ACC112 (cell line): Measurements from ENCODE around the gene ORC4.
A peak's percentile ranks its signal among the peaks of the same experiment; 100 is the strongest.
"Not testable (repeated sequence)": the region's sequence is repeated elsewhere in the genome, so short reads cannot be mapped to it uniquely, and the experiment has no call there.

ENCODE experiments used
- H2AFZ ChIP-seq: fragments of 200-600 bp; sonication (generic); one replicate; pipeline ENCODE4 v1.6.0; 2017; ENCODE audit warnings: antibody characterized with exemption, low read length; ENCODE audit not compliant: unreplicated experiment
- H3K27ac ChIP-seq: fragments of 200-600 bp; sonication (generic); 2 replicates; pipeline ENCODE4 v1.5.1; 2014; ENCODE audit warnings: low read depth, mild to moderate bottlenecking, antibody characterized with exemption, low read length, moderate library complexity
- H3K27me3 ChIP-seq: fragments of 200-600 bp; sonication (generic); 2 replicates; pipeline ENCODE4 v1.6.1; 2014; ENCODE audit warnings: mild to moderate bottlenecking, antibody characterized with exemption, low read length, moderate library complexity, mixed read lengths; ENCODE audit not compliant: insufficient read depth
- H3K36me3 ChIP-seq: fragments of 200-600 bp; sonication (generic); 2 replicates; pipeline ENCODE4 v1.6.1; 2016; ENCODE audit warnings: mild to moderate bottlenecking, antibody characterized with exemption, low read length, moderate library complexity, mixed read lengths; ENCODE audit not compliant: insufficient read depth
- H3K4me1 ChIP-seq: fragments of 200-600 bp; sonication (generic); one replicate; pipeline ENCODE4 v1.6.1; 2016; ENCODE audit warnings: low read length, mixed read lengths; ENCODE audit not compliant: insufficient read depth, unreplicated experiment, control insufficient read depth
- H3K4me3 ChIP-seq: fragments of 200-600 bp; sonication (generic); 2 replicates; pipeline ENCODE4 v1.5.1; 2014; ENCODE audit warnings: mild to moderate bottlenecking, low read depth, low read length
- H3K79me2 ChIP-seq: fragments of 200-600 bp; sonication (generic); one replicate; pipeline ENCODE4 v1.6.0; 2016; ENCODE audit warnings: low read length; ENCODE audit not compliant: control insufficient read depth, unreplicated experiment, insufficient read depth

Gene ORC4

DNA sequence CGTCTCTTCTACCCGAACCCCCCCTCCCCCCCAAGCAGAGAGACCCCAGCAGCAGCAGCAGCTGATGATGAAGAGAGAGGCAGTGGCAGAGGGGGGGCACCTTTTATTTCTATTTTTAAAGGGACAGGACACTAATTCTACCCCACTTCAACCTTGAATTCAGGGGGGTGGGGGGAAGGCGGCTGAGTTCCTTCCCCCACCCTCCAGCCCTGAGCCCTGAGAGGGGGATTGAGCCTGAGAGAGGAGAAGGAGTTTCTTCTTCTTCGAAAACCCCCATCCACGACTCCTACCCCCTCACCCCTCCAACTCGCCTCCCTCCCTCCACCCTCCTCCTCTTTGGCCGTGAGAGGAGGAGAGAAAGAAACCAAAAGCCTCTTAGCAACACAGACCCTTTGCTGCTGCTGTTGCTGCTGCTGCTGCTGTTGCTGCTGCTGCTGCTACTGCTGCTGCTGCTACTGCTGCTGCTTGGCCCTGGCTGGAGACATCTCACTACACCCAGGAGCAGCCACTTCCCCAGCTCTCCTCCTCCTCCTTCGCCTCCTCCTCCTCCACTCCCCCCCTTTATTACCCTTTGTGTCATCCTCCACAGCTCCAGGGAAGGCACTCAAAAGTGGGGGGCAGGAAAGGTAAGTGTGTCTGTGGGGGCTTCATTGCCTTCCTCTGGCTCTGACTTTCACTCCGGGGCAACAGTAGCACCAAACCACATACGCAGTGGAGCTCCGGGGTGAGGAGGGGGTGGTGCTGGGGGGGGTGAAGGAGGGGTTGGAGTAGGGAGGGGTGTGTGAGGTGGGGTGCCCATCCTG, 723 bp upstream of the ORC4 start, which contains the start of gene MBD5:
Gene MBD5 (plus strand): TSS at position 33 of the 803 bp plus-strand sequence.
- H3K4me3 ChIP-seq = peak within 1 kb of the TSS; percentile 97
- peaks cover 21% of the 10 kb centered on the region for H3K4me1 ChIP-seq
- no peaks in the 10 kb centered on the region for H3K36me3 ChIP-seq
- peak within 1 kb of the TSS; percentile 71 for H3K27ac ChIP-seq
- peaks cover 87% of the 10 kb centered on the region for H3K79me2 ChIP-seq
- H2AFZ ChIP-seq = peak within 1 kb of the TSS; percentile 92
- no peaks in the 10 kb centered on the region for H3K27me3 ChIP-seq

GRCh38 chr2:148014616-148015015, 5.9 kb downstream of the ORC4 start:
- Histone ChIP-seq H3K4me3 (no peak overlapping the region), H3K79me2 (peaks cover 87% of the 10 kb centered on the region), H3K36me3 (no peaks in the 10 kb centered on the region), H3K4me1 (peaks cover 9% of the 10 kb centered on the region), H2AFZ (no peak overlapping the region), H3K27me3 (no peaks in the 10 kb centered on the region), H3K27ac (no peak overlapping the region)

- Histone ChIP-seq H3K36me3 (no peaks in the 10 kb centered on the region), H2AFZ (no peak overlapping the region), H3K4me3 (no peak overlapping the region), H3K27me3 (no peaks in the 10 kb centered on the region), H3K27ac (no peak overlapping the region), H3K4me1 (peaks cover 4% of the 10 kb centered on the region), H3K79me2 (peaks cover 85% of the 10 kb centered on the region)
Measured at GRCh38 chr2:148013876-148014275, 6.7 kb downstream of the ORC4 start.

DNA sequence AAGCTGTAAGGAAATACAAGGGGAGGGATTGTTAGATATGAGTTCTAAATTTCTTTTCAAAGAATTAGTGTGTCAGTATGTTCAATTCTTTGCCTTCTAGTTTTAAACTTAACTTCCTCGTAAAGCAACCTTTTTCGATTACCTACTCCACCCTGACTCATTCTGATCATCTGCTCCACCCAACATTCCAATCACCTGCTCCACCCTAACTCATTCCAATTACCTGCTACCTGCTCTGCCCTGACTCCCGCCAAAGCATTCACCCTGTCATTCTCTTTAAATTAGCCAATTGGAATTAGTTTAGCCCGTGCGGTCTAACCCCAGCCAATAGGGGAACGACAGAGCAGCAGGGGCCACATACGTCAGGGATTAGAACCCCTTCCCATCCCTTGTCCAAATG, 12.1 kb downstream of the ORC4 start:
- H2AFZ ChIP-seq, H3K27me3 ChIP-seq, H3K4me3 ChIP-seq, H3K27ac ChIP-seq, H3K36me3 ChIP-seq, H3K4me1 ChIP-seq: not testable (repeated sequence)
- peaks cover 67% of the 10 kb centered on the region for H3K79me2 ChIP-seq

- H3K4me3 ChIP-seq = no peak overlapping the region
- H2AFZ ChIP-seq = no peak overlapping the region
- peaks cover 57% of the 10 kb centered on the region for H3K79me2 ChIP-seq
- H3K27me3 ChIP-seq = no peaks in the 10 kb centered on the region
- no peaks in the 10 kb centered on the region for H3K4me1 ChIP-seq
- H3K27ac ChIP-seq = no peak overlapping the region
- H3K36me3 ChIP-seq = 0 out of 2 replicates have a peak, but pooled peaks cover 3% of the 10 kb centered on the region
Measured at GRCh38 chr2:148007219-148007900, 13.2 kb downstream of the ORC4 start.

DNA sequence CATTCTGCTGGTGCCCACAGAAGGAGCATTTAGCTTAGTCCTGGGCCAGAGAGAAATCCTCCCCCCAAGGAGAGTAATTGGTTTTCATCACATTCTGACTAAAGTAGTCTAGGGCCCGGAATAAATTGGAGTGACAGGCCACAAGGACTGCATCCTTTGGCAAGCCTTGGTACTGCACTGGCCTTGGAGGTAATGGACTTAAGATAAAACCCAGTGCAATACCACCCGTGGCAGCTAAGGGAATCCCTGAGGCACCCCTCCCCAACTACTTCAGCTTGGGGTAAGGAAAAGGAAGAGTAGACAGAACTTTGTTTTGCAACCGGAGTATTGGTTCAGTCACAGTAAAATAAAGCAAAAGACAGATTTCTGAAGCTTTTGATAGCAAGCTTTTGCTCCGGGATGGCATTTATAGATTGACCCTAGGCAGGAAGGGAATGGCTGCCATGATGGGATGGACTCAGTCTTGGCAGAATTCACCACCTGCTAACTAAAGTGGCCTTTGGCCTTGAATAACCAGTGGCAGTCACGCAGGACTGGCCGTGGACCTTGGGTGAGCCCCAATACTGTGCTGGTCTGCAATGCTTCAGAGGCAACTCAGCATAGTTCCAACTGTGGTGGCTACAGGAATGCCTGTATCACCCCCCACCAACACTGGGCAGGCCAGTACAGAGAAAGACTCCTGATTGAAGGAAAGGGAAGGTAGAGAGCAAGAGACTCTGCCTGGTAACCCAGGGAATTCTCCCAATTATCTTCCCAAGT, 14.1 kb downstream of the ORC4 start:
- Histone ChIP-seq H3K4me3 (no peak overlapping the region), H2AFZ (no peak overlapping the region), H3K36me3 (0 out of 2 replicates have a peak, but pooled peaks cover 3% of the 10 kb centered on the region), H3K27ac (no peak overlapping the region), H3K79me2 (peaks cover 48% of the 10 kb centered on the region), H3K4me1 (no peaks in the 10 kb centered on the region), H3K27me3 (no peaks in the 10 kb centered on the region)

GRCh38 chr2:148002420-148002819, 18.1 kb downstream of the ORC4 start:
- not testable (repeated sequence) for H3K4me1 ChIP-seq, H3K4me3 ChIP-seq, H3K27me3 ChIP-seq, H3K36me3 ChIP-seq, H2AFZ ChIP-seq, H3K27ac ChIP-seq
- H3K79me2 ChIP-seq = peaks cover 37% of the 10 kb centered on the region

DNA sequence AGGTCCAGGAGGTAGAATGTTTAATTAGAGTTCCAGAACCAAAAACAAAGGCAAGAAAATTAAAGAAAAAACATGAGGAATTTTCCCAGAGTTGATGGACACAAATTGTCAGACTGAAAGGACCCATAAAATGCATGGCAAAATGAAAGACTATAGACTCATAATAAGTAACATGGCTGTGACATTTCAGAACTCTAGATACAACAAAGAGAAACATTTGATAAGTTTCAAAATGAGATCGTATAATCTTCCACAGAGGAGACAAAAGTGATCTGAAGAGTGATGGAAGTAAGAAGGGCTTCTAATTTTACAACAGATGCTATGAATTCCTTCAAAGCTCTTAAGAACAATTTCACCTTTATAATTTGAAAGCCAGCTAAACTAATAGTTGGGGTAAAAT, 20.4 kb downstream of the ORC4 start:
- no peak overlapping the region for H2AFZ ChIP-seq
- peaks cover 33% of the 10 kb centered on the region for H3K79me2 ChIP-seq
- no peak overlapping the region for H3K4me3 ChIP-seq
- 0 out of 2 replicates have a peak, but pooled peaks cover 8% of the 10 kb centered on the region for H3K36me3 ChIP-seq
- no peaks in the 10 kb centered on the region for H3K4me1 ChIP-seq
- no peaks in the 10 kb centered on the region for H3K27me3 ChIP-seq
- no peak overlapping the region for H3K27ac ChIP-seq

DNA sequence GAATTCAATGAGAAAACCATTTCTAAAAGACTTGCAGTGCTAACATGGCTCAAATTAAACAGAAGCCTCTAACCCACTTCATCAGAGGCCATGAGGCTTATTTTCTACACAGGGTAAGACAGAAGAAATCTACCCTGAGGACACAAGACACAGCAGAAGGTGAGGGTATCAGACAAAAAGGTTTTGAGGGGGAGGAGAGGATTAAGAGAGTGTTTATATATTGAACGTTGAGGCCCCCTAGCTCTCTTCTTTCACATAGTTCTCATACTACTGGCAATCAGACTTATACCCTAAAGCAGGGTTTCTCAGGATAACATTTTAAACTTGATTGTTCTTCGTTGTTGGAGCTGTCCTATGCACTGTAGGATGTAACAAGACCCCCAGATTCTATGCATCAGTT, 21.4 kb downstream of the ORC4 start:
- Histone ChIP-seq H3K27ac (no peak overlapping the region), H3K36me3 (0 out of 2 replicates have a peak, but pooled peaks cover 10% of the 10 kb centered on the region), H3K79me2 (peaks cover 31% of the 10 kb centered on the region), H3K27me3 (no peaks in the 10 kb centered on the region), H3K4me1 (no peaks in the 10 kb centered on the region), H3K4me3 (no peak overlapping the region), H2AFZ (no peak overlapping the region)

- no peaks in the 10 kb centered on the region for H3K27me3 ChIP-seq
- H3K36me3 ChIP-seq = 0 out of 2 replicates have a peak, but pooled peaks cover 10% of the 10 kb centered on the region
- H3K27ac ChIP-seq = no peak overlapping the region
- H3K79me2 ChIP-seq = peaks cover 28% of the 10 kb centered on the region
- no peak overlapping the region for H3K4me3 ChIP-seq
- H3K4me1 ChIP-seq = no peaks in the 10 kb centered on the region
- no peak overlapping the region for H2AFZ ChIP-seq
Measured at GRCh38 chr2:147998203-147998602, 22.3 kb downstream of the ORC4 start.
